Activated T-cell treated with anti-CD3 and anti-CD28 coated beads for 24 hours (primary cell): Measurements from ENCODE around the gene PPWD1.

ENCODE experiments used
- DNase-seq: peaks from one replicate; pipeline ENCODE4 v3.0.0-alpha.2; 2020; ENCODE audit warnings: low read depth

PPWD1 gene

GRCh38 chr5:65624025-65624570 is 61.0 kb downstream of the PPWD1 start, which contains the start of gene TRIM23:
Gene TRIM23, minus strand, starts transcription at chr5:65624333. Its CDS starts 59 bp downstream, at chr5:65624274.
- DNase-seq: peak; percentile 90

GRCh38 chr5:65624571-65625555 is 61.8 kb downstream of the PPWD1 start, which contains the start of the genes SHLD3 and TRAPPC13:
Gene SHLD3, plus strand, starts transcription at chr5:65625027. Its CDS starts 4,561 bp downstream, at chr5:65629588.
Gene TRAPPC13, plus strand, starts transcription at chr5:65625027. Its CDS starts 34 bp downstream, at chr5:65625061.
- peak; percentile 76 for DNase-seq

- DNase-seq: no peak
Measured at GRCh38 chr5:65625743-65626142, 62.6 kb downstream of the PPWD1 start.

- no peak for DNase-seq
Measured at GRCh38 chr5:65630981-65631380, 67.9 kb downstream of the PPWD1 start.
